Activated CD8-positive, alpha-beta memory T cell treated with anti-CD3 and anti-CD28 coated beads for 4 hours (primary cell): ENCODE results near the gene SIDT2.
"Not testable (repeated sequence)": the region's sequence is repeated elsewhere in the genome, so short reads cannot be mapped to it uniquely, and the experiment has no call there.

Source experiments
- DNase-seq, 2 donors: peaks; one replicate each; pipeline ENCODE4 v3.0.0-alpha.2; 2020; ENCODE audit warnings: low read depth in 2 of 2

Gene SIDT2

GRCh38 chr11:117204283-117205080, 25.9 kb downstream of the SIDT2 start:
- DNase-seq, result no peak

GRCh38 chr11:117205211-117205818, 26.8 kb downstream of the SIDT2 start:
- no peak for DNase-seq

GRCh38 chr11:117206111-117206510, 27.6 kb downstream of the SIDT2 start:
- DNase-seq, result not testable (repeated sequence)

- DNase-seq, result not testable (repeated sequence)
These were observed 28.3 kb downstream of the SIDT2 start for GRCh38 chr11:117206859-117207258.

GRCh38 chr11:117207481-117207880, 28.9 kb downstream of the SIDT2 start:
- DNase-seq, result not testable (repeated sequence)

GRCh38 chr11:117208710-117209109, 30.2 kb downstream of the SIDT2 start:
- DNase-seq, result not testable (repeated sequence)

GRCh38 chr11:117209351-117210125, 31.0 kb downstream of the SIDT2 start:
- DNase-seq, result not testable (repeated sequence)

- no peak for DNase-seq
These were observed 32.1 kb downstream of the SIDT2 start for GRCh38 chr11:117210620-117211019.

GRCh38 chr11:117212697-117213355, 34.3 kb downstream of the SIDT2 start:
- no peak for DNase-seq

- no peak for DNase-seq
These were observed 36.0 kb downstream of the SIDT2 start for GRCh38 chr11:117214404-117215110.

- no peak for DNase-seq
These were observed 38.9 kb downstream of the SIDT2 start for GRCh38 chr11:117217141-117218084.

- no peak for DNase-seq
These were observed 39.8 kb downstream of the SIDT2 start for GRCh38 chr11:117218133-117218915.

- no peak for DNase-seq
These were observed 40.5 kb downstream of the SIDT2 start for GRCh38 chr11:117219001-117219400.

- DNase-seq, result no peak
These were observed 40.9 kb downstream of the SIDT2 start for GRCh38 chr11:117219455-117219854.

- DNase-seq, result no peak
These were observed 41.5 kb downstream of the SIDT2 start for GRCh38 chr11:117219995-117220394.

- no peak for DNase-seq
These were observed 42.0 kb downstream of the SIDT2 start for GRCh38 chr11:117220568-117220967.

- no peak for DNase-seq
These were observed 42.6 kb downstream of the SIDT2 start for GRCh38 chr11:117220999-117221774.

GRCh38 chr11:117221775-117222517, 43.4 kb downstream of the SIDT2 start:
- no peak for DNase-seq
